Panc1 (cell line): ENCODE measurements around the gene ZNRF4. TPM values are rescaled to one million over a fixed set of nuclear protein-coding genes. Genes with fewer than 3 reads are reported as not detected.

ENCODE experiments used
- ATAC-seq: fragments of 200-7000 bp; cut with Tn5 transposase; 2 replicates; pipeline ENCODE4 v1.9.1; 2020; ENCODE audit warnings: mild to moderate bottlenecking, moderate library complexity
- BruUV-seq: library from RNA; stranded (reverse); fragments of 400-500 nt; replicated peaks from 2 replicates; lab custom pipeline; 2021; lab: Mats Ljungman, UMichigan
- CTCF ChIA-PET: fragments of 300-600 bp; sonication (Branson Sonifier 250); formaldehyde crosslinking; loops from one replicate; lab custom pipeline; 2022; ENCODE audit warnings: antibody characterized with exemption; lab: Charles Lee
- POLR2A ChIA-PET: fragments of 300-600 bp; sonication (Branson Sonifier 250); formaldehyde crosslinking; loops from one replicate; lab custom pipeline; 2022; ENCODE audit warnings: antibody characterized with exemption; lab: Charles Lee
- DNase-seq: peaks from one replicate; pipeline ENCODE4 v3.0.0-alpha.2; 2010; ENCODE audit warnings: low read depth, low spot score
- H3K27ac ChIP-seq: 2 replicates; pipeline ENCODE4 v1.5.1; 2011; ENCODE audit warnings: mild to moderate bottlenecking, low read length, inconsistent platforms
- H3K27me3 ChIP-seq: fragments of 200-500 bp; sonication (Bioruptor generic); 2 replicates; pipeline ENCODE4 v1.6.0; 2014; ENCODE audit warnings: low read length, inconsistent platforms; ENCODE audit not compliant: control insufficient read depth, insufficient read depth
- H3K36me3 ChIP-seq: fragments of 200-500 bp; sonication (Bioruptor generic); 2 replicates; pipeline ENCODE4 v1.5.1; 2014; ENCODE audit warnings: inconsistent platforms, mild to moderate bottlenecking, low read length, moderate library complexity; ENCODE audit not compliant: control insufficient read depth, insufficient read depth
- H3K4me1 ChIP-seq: 2 replicates; pipeline ENCODE4 v1.5.1; 2011; ENCODE audit warnings: inconsistent platforms, mild to moderate bottlenecking, low read length, moderate library complexity; ENCODE audit not compliant: control insufficient read depth, insufficient read depth
- H3K4me3 ChIP-seq, 2 experiments: 2 replicates each; pipeline ENCODE4 v1.5.1; 2011 to 2012; ENCODE audit warnings: low read depth in 2 of 2, low read length in 2 of 2, mild to moderate bottlenecking in 2 of 2, inconsistent platforms in 1 of 2, moderate library complexity in 1 of 2
- H3K9me3 ChIP-seq: fragments of 200-500 bp; sonication (Bioruptor generic); 2 replicates; pipeline ENCODE4 v1.5.1; 2014; ENCODE audit warnings: low read depth, mild to moderate bottlenecking, inconsistent platforms, low read length, moderate library complexity; ENCODE audit not compliant: control insufficient read depth, insufficient read depth
- POLR2AphosphoS5 ChIP-seq: IDR thresholded peaks from 2 replicates; pipeline ENCODE4 v1.6.1; 2012; ENCODE audit warnings: mild to moderate bottlenecking, low read depth, low read length, moderate library complexity
- REST ChIP-seq, 2 experiments: IDR thresholded peaks; 2 replicates each; pipeline ENCODE4 v1.6.1; 2011 to 2012; ENCODE audit warnings: low read depth in 2 of 2, control low read depth in 1 of 2, low read length in 1 of 2, mild to moderate bottlenecking in 1 of 2, moderate library complexity in 1 of 2; ENCODE audit not compliant: insufficient read depth in 1 of 2
- SIN3A ChIP-seq: IDR thresholded peaks from 2 replicates; pipeline ENCODE4 v1.6.1; 2012; ENCODE audit warnings: low read depth, mild to moderate bottlenecking, low read length, moderate library complexity, borderline replicate concordance; ENCODE audit not compliant: insufficient read depth
- TCF7L2 ChIP-seq: IDR thresholded peaks from 2 replicates; pipeline ENCODE4 v1.6.1; 2011; ENCODE audit warnings: mild to moderate bottlenecking, low read depth, low read length, inconsistent platforms
- in situ Hi-C: cut with HindIII; loops from 2 replicates; pipeline ENCODE4 v1.10.0; 2016; ENCODE audit warnings: low sequenced_read_pairs, low pct_unique_long_range_greater_than_20kb
- intact Hi-C: fragments of 100-400 bp; cut with micrococcal nuclease; formaldehyde crosslinking; loops from one replicate; pipeline ENCODE4 v1.10.0; 2022; ENCODE audit not compliant: unreplicated experiment
- total RNA-seq: library from RNA; stranded (reverse); gene quantifications from one replicate; pipeline ENCODE4 v1.2.1, GENCODE V29; 2021; ENCODE audit not compliant: unreplicated experiment
- TF ChIP-seq, protein P1 (sequence below): fragments of 450-650 bp; IDR thresholded peaks from 2 replicates; pipeline ENCODE4 v1.5.1; 2017; ENCODE audit warnings: mild to moderate bottlenecking

The ZNRF4 gene
- total RNA-seq, 1 experiment from 2014 or later = not detected

- POLR2A ChIA-PET = no interaction called here
- DNase-seq (no peak), ATAC-seq (no peak)
- in situ Hi-C loops (no loop called here), intact Hi-C loops (no loop called here)
- CTCF ChIA-PET = no interaction called here
- Histone ChIP-seq H3K27me3 (no peaks in the 10 kb centered on the region; the same call in 1 of the 2 replicates), H3K9me3 (no peaks in the 10 kb centered on the region), H3K27ac (no peak overlapping the region), H3K4me3 (no peak overlapping the region), H3K4me1 (no peaks in the 10 kb centered on the region), H3K36me3 (no peaks in the 10 kb centered on the region)
- peak in 1 of 2 experiments; percentile 67; a peak in 2 of 4 replicates for TF ChIP-seq REST (IDR thresholded peaks at IDR 0.05; ENCODE audit: insufficient read depth in 1 of 2, low read depth in 2 of 2, low read length in 1 of 2)
- TF ChIP-seq, protein P1, sequence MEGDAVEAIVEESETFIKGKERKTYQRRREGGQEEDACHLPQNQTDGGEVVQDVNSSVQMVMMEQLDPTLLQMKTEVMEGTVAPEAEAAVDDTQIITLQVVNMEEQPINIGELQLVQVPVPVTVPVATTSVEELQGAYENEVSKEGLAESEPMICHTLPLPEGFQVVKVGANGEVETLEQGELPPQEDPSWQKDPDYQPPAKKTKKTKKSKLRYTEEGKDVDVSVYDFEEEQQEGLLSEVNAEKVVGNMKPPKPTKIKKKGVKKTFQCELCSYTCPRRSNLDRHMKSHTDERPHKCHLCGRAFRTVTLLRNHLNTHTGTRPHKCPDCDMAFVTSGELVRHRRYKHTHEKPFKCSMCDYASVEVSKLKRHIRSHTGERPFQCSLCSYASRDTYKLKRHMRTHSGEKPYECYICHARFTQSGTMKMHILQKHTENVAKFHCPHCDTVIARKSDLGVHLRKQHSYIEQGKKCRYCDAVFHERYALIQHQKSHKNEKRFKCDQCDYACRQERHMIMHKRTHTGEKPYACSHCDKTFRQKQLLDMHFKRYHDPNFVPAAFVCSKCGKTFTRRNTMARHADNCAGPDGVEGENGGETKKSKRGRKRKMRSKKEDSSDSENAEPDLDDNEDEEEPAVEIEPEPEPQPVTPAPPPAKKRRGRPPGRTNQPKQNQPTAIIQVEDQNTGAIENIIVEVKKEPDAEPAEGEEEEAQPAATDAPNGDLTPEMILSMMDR = no peak
- no TSS peak for BruUV-seq
Observed at GRCh38 chr19:5418677-5419076, 36.5 kb upstream of the ZNRF4 start.

- no peaks in the 10 kb centered on the region for H3K9me3 ChIP-seq
- intact Hi-C loops = no loop called here
- in situ Hi-C loops = no loop called here
- no peak overlapping the region for H3K27ac ChIP-seq
- no TSS peak for BruUV-seq
- no peak for DNase-seq
- CTCF ChIA-PET = no interaction called here
- TF ChIP-seq, protein P1 = no peak
- no peak for TF ChIP-seq POLR2AphosphoS5
- H3K27me3 ChIP-seq = no peaks in the 10 kb centered on the region; the same call in 1 of the 2 replicates
- no peaks in the 10 kb centered on the region for H3K36me3 ChIP-seq
- no peaks in the 10 kb centered on the region for H3K4me1 ChIP-seq
- H3K4me3 ChIP-seq = no peak overlapping the region
- POLR2A ChIA-PET = no interaction called here
- no peak for ATAC-seq
Observed at GRCh38 chr19:5420953-5421352, 34.3 kb upstream of the ZNRF4 start.

- no peak for TF ChIP-seq TCF7L2
- TF ChIP-seq REST (IDR thresholded peaks at IDR 0.05; ENCODE audit: insufficient read depth in 1 of 2, low read depth in 2 of 2, low read length in 1 of 2) = no peak
- no peak for TF ChIP-seq SIN3A
- TF ChIP-seq, protein P1 = no peak
- TF ChIP-seq POLR2AphosphoS5 = no peak
- intact Hi-C loops = no loop called here
- no peak overlapping the region for H3K27ac ChIP-seq
- no TSS peak for BruUV-seq
- ATAC-seq (no peak), DNase-seq (no peak)
- no peak overlapping the region for H3K4me3 ChIP-seq
- H3K4me1 ChIP-seq = no peaks in the 10 kb centered on the region
- no peaks in the 10 kb centered on the region for H3K9me3 ChIP-seq
- POLR2A ChIA-PET = no interaction called here
- in situ Hi-C loops = no loop called here
- CTCF ChIA-PET = no interaction called here
- no peaks in the 10 kb centered on the region for H3K27me3 ChIP-seq
- H3K36me3 ChIP-seq = no peaks in the 10 kb centered on the region
Observed at GRCh38 chr19:5423567-5424125, 31.6 kb upstream of the ZNRF4 start.
